ENCODE data around the gene FJX1. TPM values are rescaled to one million over a fixed set of nuclear protein-coding genes. Genes with fewer than 3 reads are reported as not detected.

FJX1 gene
- total RNA-seq, 2 experiments from 2014 or later, result 0.63 TPM; not detected in 1

- Histone ChIP-seq H2AFZ (ENCODE audit: low read length) (no peak overlapping the region), H3K27ac (ENCODE audit: low read depth, low read length, poor library complexity, severe bottlenecking) (no peak overlapping the region), H4K20me1 (ENCODE audit: insufficient read depth, low read length) (no peaks in the 10 kb centered on the region), H3K79me2 (ENCODE audit: insufficient read depth, low read depth, low read length) (no peaks in the 10 kb centered on the region), H3K9me3 (ENCODE audit: low read length) (no peaks in the 10 kb centered on the region), H3K4me3 (ENCODE audit: low read depth, low read length, poor library complexity, severe bottlenecking) (no peak overlapping the region), H3K4me2 (ENCODE audit: low read length) (no peak overlapping the region), H3K9me2 (ENCODE audit: insufficient read depth, low read length) (no peaks in the 10 kb centered on the region), H3K36me3 (ENCODE audit: insufficient read depth, low read length) (no peaks in the 10 kb centered on the region), H3K4me1 (ENCODE audit: insufficient read depth, low read length, poor library complexity, severe bottlenecking) (no peaks in the 10 kb centered on the region)
- ChIA-PET POLR2A (no interaction called here), CTCF (ENCODE audit: unreplicated experiment) (no interaction called here)
- DNase-seq (ENCODE audit: low spot score), result no peak
- intact Hi-C loops (cut with micrococcal nuclease; ENCODE audit: unreplicated experiment), result no loop called here
- no peak for TF ChIP-seq EZH2phosphoT487 (IDR thresholded peaks at IDR 0.05; ENCODE audit: borderline replicate concordance, low read depth, low read length)
- no peak for TF ChIP-seq CTCF (conservative IDR thresholded peaks at IDR 0.05; ENCODE audit: low read length)
- no TSS peak for BruUV-seq (replicated peaks)
Measured at GRCh38 chr11:35641171-35641897, 23.1 kb downstream of the FJX1 start.

GRCh38 chr11:35641964-35642363 is 23.7 kb downstream of the FJX1 start:
- H3K4me1 ChIP-seq (ENCODE audit: insufficient read depth, low read length, poor library complexity, severe bottlenecking), result no peaks in the 10 kb centered on the region
- no peak for DNase-seq (ENCODE audit: low spot score)
- H3K9me3 ChIP-seq (ENCODE audit: low read length), result no peaks in the 10 kb centered on the region
- ChIA-PET POLR2A (no interaction called here), CTCF (ENCODE audit: unreplicated experiment) (no interaction called here)
- no peak overlapping the region for H3K4me3 ChIP-seq (ENCODE audit: low read depth, low read length, poor library complexity, severe bottlenecking)
- H3K36me3 ChIP-seq (ENCODE audit: insufficient read depth, low read length), result no peaks in the 10 kb centered on the region
- TF ChIP-seq CTCF (conservative IDR thresholded peaks at IDR 0.05; ENCODE audit: low read length) (no peak), EZH2phosphoT487 (IDR thresholded peaks at IDR 0.05; ENCODE audit: borderline replicate concordance, low read depth, low read length) (no peak)
- intact Hi-C loops (cut with micrococcal nuclease; ENCODE audit: unreplicated experiment), result no loop called here
- H3K4me2 ChIP-seq (ENCODE audit: low read length), result no peak overlapping the region
- H2AFZ ChIP-seq (ENCODE audit: low read length), result no peak overlapping the region
- BruUV-seq (replicated peaks), result no TSS peak
- H3K79me2 ChIP-seq (ENCODE audit: insufficient read depth, low read depth, low read length), result no peaks in the 10 kb centered on the region
- no peaks in the 10 kb centered on the region for H3K9me2 ChIP-seq (ENCODE audit: insufficient read depth, low read length)
- H4K20me1 ChIP-seq (ENCODE audit: insufficient read depth, low read length), result no peaks in the 10 kb centered on the region
- no peak overlapping the region for H3K27ac ChIP-seq (ENCODE audit: low read depth, low read length, poor library complexity, severe bottlenecking)

- Histone ChIP-seq H3K79me2 (ENCODE audit: insufficient read depth, low read depth, low read length) (no peaks in the 10 kb centered on the region), H3K9me2 (ENCODE audit: insufficient read depth, low read length) (no peaks in the 10 kb centered on the region), H3K36me3 (ENCODE audit: insufficient read depth, low read length) (no peaks in the 10 kb centered on the region), H4K20me1 (ENCODE audit: insufficient read depth, low read length) (no peaks in the 10 kb centered on the region), H2AFZ (ENCODE audit: low read length) (no peak overlapping the region), H3K4me2 (ENCODE audit: low read length) (no peak overlapping the region), H3K4me1 (ENCODE audit: insufficient read depth, low read length, poor library complexity, severe bottlenecking) (no peaks in the 10 kb centered on the region), H3K9me3 (ENCODE audit: low read length) (no peaks in the 10 kb centered on the region), H3K4me3 (ENCODE audit: low read depth, low read length, poor library complexity, severe bottlenecking) (no peak overlapping the region), H3K27ac (ENCODE audit: low read depth, low read length, poor library complexity, severe bottlenecking) (no peak overlapping the region)
- DNase-seq (ENCODE audit: low spot score), result no peak
- ChIA-PET POLR2A (no interaction called here), CTCF (ENCODE audit: unreplicated experiment) (no interaction called here)
- intact Hi-C loops (cut with micrococcal nuclease; ENCODE audit: unreplicated experiment), result no loop called here
- TF ChIP-seq EZH2phosphoT487 (IDR thresholded peaks at IDR 0.05; ENCODE audit: borderline replicate concordance, low read depth, low read length) (no peak), CTCF (conservative IDR thresholded peaks at IDR 0.05; ENCODE audit: low read length) (no peak)
- no TSS peak for BruUV-seq (replicated peaks)
Measured at GRCh38 chr11:35647421-35648093, 29.3 kb downstream of the FJX1 start.

Data from OCI-LY7 (cell line).